Trophoblast cell (in vitro differentiated cells and primary cell): ENCODE measurements around the gene NECTIN2.

ENCODE experiments used
- DNase-seq, 2 donors: peaks; one replicate each; pipeline ENCODE4 v3.0.0-alpha.2; 2016
- H2AFZ ChIP-seq: 2 replicates; pipeline ENCODE4 v1.6.1; 2013; ENCODE audit warnings: low read length, moderate library complexity, mild to moderate bottlenecking; ENCODE audit not compliant: insufficient read depth, poor library complexity
- H2AK5ac ChIP-seq: 2 replicates; pipeline ENCODE4 v1.6.1; 2013; ENCODE audit warnings: mild to moderate bottlenecking, low read length
- H2BK120ac ChIP-seq: 2 replicates; pipeline ENCODE4 v1.6.1; 2013; ENCODE audit warnings: low read length, mild to moderate bottlenecking, moderate library complexity; ENCODE audit not compliant: insufficient read depth, poor library complexity
- H2BK12ac ChIP-seq: 2 replicates; pipeline ENCODE4 v1.6.1; 2013; ENCODE audit warnings: mild to moderate bottlenecking, low read length, moderate library complexity
- H2BK5ac ChIP-seq: 2 replicates; pipeline ENCODE4 v1.6.1; 2013; ENCODE audit warnings: low read length, low read depth, moderate library complexity, mild to moderate bottlenecking; ENCODE audit not compliant: poor library complexity
- H3K14ac ChIP-seq: 2 replicates; pipeline ENCODE4 v1.6.1; 2013; ENCODE audit warnings: mild to moderate bottlenecking, low read length
- H3K18ac ChIP-seq: 2 replicates; pipeline ENCODE4 v1.6.1; 2013; ENCODE audit warnings: mild to moderate bottlenecking, low read length
- H3K23ac ChIP-seq: 2 replicates; pipeline ENCODE4 v1.6.1; 2013; ENCODE audit warnings: low read length
- H3K27ac ChIP-seq: 2 replicates; pipeline ENCODE4 v1.5.1; 2013; ENCODE audit warnings: low read depth, mild to moderate bottlenecking, inconsistent platforms, low read length, moderate library complexity
- H3K27me3 ChIP-seq: 2 replicates; pipeline ENCODE4 v1.6.1; 2013; ENCODE audit warnings: inconsistent platforms, mild to moderate bottlenecking, low read length, moderate library complexity; ENCODE audit not compliant: insufficient read depth
- H3K36me3 ChIP-seq, 2 experiments: 1 replicate in 1 of 2; 2 replicates in 1 of 2; pipeline ENCODE4 v1.6.1; 2013; ENCODE audit warnings: low read length in 2 of 2, mild to moderate bottlenecking in 2 of 2, moderate library complexity in 1 of 2; ENCODE audit not compliant: insufficient read depth in 2 of 2, control insufficient read depth in 1 of 2
- H3K4ac ChIP-seq: 2 replicates; pipeline ENCODE4 v1.6.1; 2013; ENCODE audit warnings: low read depth, mild to moderate bottlenecking, low read length, moderate library complexity
- H3K4me1 ChIP-seq, 2 experiments: 1 replicate in 1 of 2; 2 replicates in 1 of 2; pipeline ENCODE4 v1.6.1; 2013; ENCODE audit warnings: low read length in 2 of 2, mild to moderate bottlenecking in 2 of 2, moderate library complexity in 1 of 2; ENCODE audit not compliant: insufficient read depth in 2 of 2, control insufficient read depth in 1 of 2
- H3K4me2 ChIP-seq: 2 replicates; pipeline ENCODE4 v1.6.1; 2013; ENCODE audit warnings: inconsistent platforms, mild to moderate bottlenecking, low read length, moderate library complexity
- H3K4me3 ChIP-seq: 2 replicates; pipeline ENCODE4 v1.5.1; 2013; ENCODE audit warnings: mild to moderate bottlenecking, low read depth, low read length, inconsistent platforms
- H3K79me1 ChIP-seq: one replicate; pipeline ENCODE4 v1.6.1; 2013; ENCODE audit warnings: low read length
- H3K79me2 ChIP-seq: 2 replicates; pipeline ENCODE4 v1.6.1; 2013; ENCODE audit warnings: low read length, mild to moderate bottlenecking; ENCODE audit not compliant: control insufficient read depth, insufficient read depth, poor library complexity
- H3K9ac ChIP-seq: 2 replicates; pipeline ENCODE4 v1.6.1; 2013; ENCODE audit warnings: mild to moderate bottlenecking, low read length
- H3K9me3 ChIP-seq: 2 replicates; pipeline ENCODE4 v1.6.1; 2013; ENCODE audit warnings: low read depth, mild to moderate bottlenecking, control low read depth, inconsistent platforms, low read length; ENCODE audit not compliant: insufficient read depth
- H4K12ac ChIP-seq: 2 replicates; pipeline ENCODE4 v1.6.1; 2013; ENCODE audit warnings: low read depth, mild to moderate bottlenecking, low read length, moderate library complexity
- H4K8ac ChIP-seq: 2 replicates; pipeline ENCODE4 v1.6.1; 2013; ENCODE audit warnings: low read depth, mild to moderate bottlenecking, low read length, moderate library complexity
- H4K91ac ChIP-seq: one replicate; pipeline ENCODE4 v1.6.1; 2013; ENCODE audit warnings: low read depth, mild to moderate bottlenecking, low read length, moderate library complexity
- WGBS: extraction: QIAGEN DNeasy Blood & Tissue Kit; methylation state at CpG from one replicate; pipeline ENCODE4 v1.1.7; 2013; ENCODE audit warnings: missing lambda C conversion rate; ENCODE audit not compliant: insufficient read length, insufficient coverage; ENCODE audit errors: extremely low coverage; 5-methylcytosine and 5-hydroxymethylcytosine counted together

Gene NECTIN2

DNA sequence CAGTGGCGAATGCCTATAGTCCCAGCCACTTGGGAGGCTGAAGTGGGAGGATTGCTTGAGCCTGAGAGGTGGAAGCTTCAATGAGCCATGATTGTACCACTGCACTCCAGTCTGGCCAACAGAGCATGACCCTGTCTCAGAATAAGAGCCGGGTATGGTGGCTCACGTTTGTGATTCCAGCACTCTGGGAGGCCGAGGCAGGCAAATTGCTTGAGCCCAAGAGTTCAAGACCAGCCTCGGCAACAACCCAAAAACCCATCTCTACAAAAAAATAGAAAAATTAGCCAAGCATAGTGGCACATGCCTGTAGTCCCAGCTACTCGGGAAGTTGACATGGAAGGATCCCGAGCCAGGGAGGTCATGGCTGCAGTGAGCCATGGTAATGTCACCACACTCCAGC is 5.3 kb upstream of the NECTIN2 start:
- peaks cover 5 to 6% of the 10 kb centered on the region in 2 experiments for H3K4me1 ChIP-seq
- H3K9ac ChIP-seq = no peak overlapping the region
- no peaks in the 10 kb centered on the region for H3K27me3 ChIP-seq
- H2BK5ac ChIP-seq = no peak overlapping the region
- H3K79me1 ChIP-seq = peaks cover 2% of the 10 kb centered on the region
- H2AK5ac ChIP-seq = no peak overlapping the region
- H4K91ac ChIP-seq = no peak overlapping the region
- H4K8ac ChIP-seq = no peak overlapping the region
- H3K23ac ChIP-seq = no peak overlapping the region
- no peak overlapping the region for H3K27ac ChIP-seq
- H3K4me2 ChIP-seq = no peak overlapping the region
- no peak overlapping the region for H3K4me3 ChIP-seq
- H3K18ac ChIP-seq = no peak overlapping the region
- no peak overlapping the region for H3K14ac ChIP-seq
- no CpG with 5 or more reads among the region's 7 CpGs for WGBS
- peaks cover 3% of the 10 kb centered on the region for H3K79me2 ChIP-seq
- peaks cover 1% of the 10 kb centered on the region for H3K9me3 ChIP-seq
- H4K12ac ChIP-seq = no peak overlapping the region
- no peak for DNase-seq
- H2BK120ac ChIP-seq = no peak overlapping the region
- no peak overlapping the region for H2BK12ac ChIP-seq
- no peak overlapping the region for H3K4ac ChIP-seq
- H2AFZ ChIP-seq = no peak overlapping the region
- H3K36me3 ChIP-seq = no peaks in the 10 kb centered on the region

DNA sequence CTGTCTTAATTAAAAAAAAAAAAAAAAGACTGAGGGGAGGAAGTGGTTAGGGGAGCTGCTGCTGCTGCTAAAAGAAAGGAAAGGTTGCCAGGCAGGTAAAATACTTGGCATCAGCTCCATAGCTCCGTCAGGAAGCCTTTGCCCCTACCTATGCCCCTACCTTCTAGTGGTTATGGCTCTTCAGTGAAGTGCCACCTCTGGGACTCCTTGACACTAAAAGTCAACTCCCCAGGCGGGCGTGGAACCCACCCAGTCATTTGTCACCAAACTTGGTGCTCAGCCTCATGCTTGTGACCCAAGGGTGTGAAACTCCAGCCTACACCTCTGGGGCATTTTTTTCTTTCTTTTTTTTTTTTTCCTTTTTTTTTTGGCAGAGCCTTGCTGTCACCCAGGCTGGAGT is 4.9 kb upstream of the NECTIN2 start:
- H3K4me3 ChIP-seq = no peak overlapping the region
- H3K27me3 ChIP-seq = no peaks in the 10 kb centered on the region
- H3K9me3 ChIP-seq = peaks cover 1% of the 10 kb centered on the region
- WGBS = no CpG with 5 or more reads among the region's 3 CpGs
- H3K18ac ChIP-seq = no peak overlapping the region
- no peak for DNase-seq
- no peak overlapping the region for H2BK12ac ChIP-seq
- H3K79me2 ChIP-seq = peaks cover 4% of the 10 kb centered on the region
- no peak overlapping the region for H4K8ac ChIP-seq
- H3K36me3 ChIP-seq = no peaks in the 10 kb centered on the region
- no peak overlapping the region for H3K4ac ChIP-seq
- no peak overlapping the region for H2AFZ ChIP-seq
- peaks cover 3% of the 10 kb centered on the region for H3K79me1 ChIP-seq
- peaks cover 5 to 6% of the 10 kb centered on the region in 2 experiments for H3K4me1 ChIP-seq
- H4K12ac ChIP-seq = no peak overlapping the region
- no peak overlapping the region for H3K4me2 ChIP-seq
- no peak overlapping the region for H4K91ac ChIP-seq
- no peak overlapping the region for H3K23ac ChIP-seq
- no peak overlapping the region for H3K27ac ChIP-seq
- no peak overlapping the region for H2BK120ac ChIP-seq
- H3K9ac ChIP-seq = no peak overlapping the region
- no peak overlapping the region for H3K14ac ChIP-seq
- H2AK5ac ChIP-seq = no peak overlapping the region
- H2BK5ac ChIP-seq = no peak overlapping the region

DNA sequence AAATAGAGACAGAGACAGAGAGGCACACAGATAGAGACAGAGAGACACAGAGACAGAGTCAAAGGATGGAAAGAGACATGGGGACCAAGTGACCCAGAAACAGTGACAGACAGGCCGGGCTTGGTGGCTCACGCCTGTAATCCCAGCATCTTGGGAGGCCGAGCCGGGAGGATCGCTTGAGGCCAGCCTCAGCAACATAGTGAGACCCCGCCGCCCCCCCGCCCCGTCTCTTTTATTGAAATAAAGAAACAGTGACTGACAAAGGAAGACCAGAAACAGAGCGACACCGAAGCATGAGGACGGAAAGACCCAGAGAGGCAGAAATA is 848 bp upstream of the NECTIN2 start:
- Histone ChIP-seq H3K4me3 (no peak overlapping the region), H4K8ac (peak overlapping the region; percentile 27), H3K79me1 (peaks cover 40% of the 10 kb centered on the region), H3K27ac (peak overlapping the region; percentile 63), H3K14ac (no peak overlapping the region), H3K4me1 (peaks cover 16 to 21% of the 10 kb centered on the region in 2 experiments), H2AFZ (peak overlapping the region; percentile 95), H3K9me3 (peaks cover 1% of the 10 kb centered on the region), H3K27me3 (no peaks in the 10 kb centered on the region), H2BK5ac (no peak overlapping the region), H2BK12ac (no peak overlapping the region), H2BK120ac (peak overlapping the region; percentile 19), H3K36me3 (no peaks in the 10 kb centered on the region), H2AK5ac (no peak overlapping the region), H3K4me2 (peak overlapping the region; percentile 82), H3K9ac (no peak overlapping the region), H3K18ac (peak overlapping the region; percentile 25), H4K91ac (peak overlapping the region; percentile 3), H4K12ac (peak overlapping the region; percentile 35), H3K4ac (no peak overlapping the region), H3K79me2 (peaks cover 39% of the 10 kb centered on the region), H3K23ac (no peak overlapping the region)
- peak in 1 of 2 donors; percentile 5 for DNase-seq
- WGBS = no CpG with 5 or more reads among the region's 12 CpGs

DNA sequence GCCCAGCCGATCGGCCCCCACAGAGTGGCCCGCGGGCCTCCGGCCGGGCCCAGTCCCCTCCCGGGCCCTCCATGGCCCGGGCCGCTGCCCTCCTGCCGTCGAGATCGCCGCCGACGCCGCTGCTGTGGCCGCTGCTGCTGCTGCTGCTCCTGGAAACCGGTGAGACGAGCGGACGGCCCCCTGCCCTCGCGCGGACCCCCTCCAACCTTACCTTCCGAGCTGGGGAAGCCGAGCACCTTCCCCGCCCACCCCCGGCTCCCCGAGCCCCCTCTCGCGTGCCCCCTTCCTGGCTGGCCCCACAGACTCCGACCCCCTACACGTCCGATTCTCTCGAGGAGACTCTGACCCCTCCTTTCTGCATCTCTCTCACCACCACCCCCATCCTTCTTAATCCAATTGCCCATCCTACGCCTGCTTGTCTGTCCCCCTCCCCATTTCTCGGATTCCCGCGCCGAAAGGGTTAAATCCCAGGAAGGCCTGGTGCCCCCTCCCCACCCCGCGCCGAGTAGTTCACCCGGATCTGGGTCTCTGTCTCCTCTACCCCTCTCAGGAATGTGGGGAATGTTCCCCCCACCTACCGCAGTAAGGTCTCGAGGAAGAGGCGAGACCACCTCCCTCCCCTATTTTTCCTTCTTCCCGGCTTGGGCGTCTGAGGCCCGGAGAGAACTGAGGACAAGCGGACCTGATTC is 502 bp downstream of the NECTIN2 start:
- H3K27me3 ChIP-seq = no peaks in the 10 kb centered on the region
- peak overlapping the region; percentile 95 for H3K4me3 ChIP-seq
- H2AFZ ChIP-seq = peak overlapping the region; percentile 84
- H3K18ac ChIP-seq = peak overlapping the region; percentile 98
- H2BK5ac ChIP-seq = peak overlapping the region; percentile 99
- H3K9me3 ChIP-seq = peaks cover 1% of the 10 kb centered on the region
- peak overlapping the region; percentile 99 for H3K27ac ChIP-seq
- peaks cover 25 to 34% of the 10 kb centered on the region in 2 experiments for H3K4me1 ChIP-seq
- peaks cover 40% of the 10 kb centered on the region for H3K79me1 ChIP-seq
- H3K79me2 ChIP-seq = peaks cover 52% of the 10 kb centered on the region
- H4K91ac ChIP-seq = peak overlapping the region; percentile 99
- peak overlapping the region; percentile 82 for H4K12ac ChIP-seq
- H3K14ac ChIP-seq = peak overlapping the region; percentile 99
- H3K4me2 ChIP-seq = peak overlapping the region; percentile 83
- no CpG with 5 or more reads among the region's 51 CpGs for WGBS
- peak overlapping the region; percentile 96 for H3K9ac ChIP-seq
- DNase-seq = peak in 1 of 2 donors; percentile 34
- peak overlapping the region; percentile 98 for H2BK120ac ChIP-seq
- H4K8ac ChIP-seq = peak overlapping the region; percentile 90
- H2BK12ac ChIP-seq = peak overlapping the region; percentile 85
- H3K23ac ChIP-seq = no peak overlapping the region
- H3K4ac ChIP-seq = peak overlapping the region; percentile 100
- H3K36me3 ChIP-seq = peaks cover 3 to 6% of the 10 kb centered on the region in 2 experiments
- H2AK5ac ChIP-seq = peak overlapping the region; percentile 97
